Brain microvascular endothelial cell (primary cell): ENCODE data around the gene RFTN1.

Experiments
- DNase-seq: peaks from one replicate; pipeline ENCODE4 v3.0.0-alpha.2; 2020
- H3K27ac ChIP-seq: fragments of 250-450 bp; sonication (Bioruptor Pico); 2 replicates; pipeline ENCODE4 v1.5.1; 2020; ENCODE audit warnings: mild to moderate bottlenecking, moderate library complexity
- H3K27me3 ChIP-seq: fragments of 250-450 bp; sonication (Bioruptor Pico); replicated peaks from 2 replicates; pipeline ENCODE4 v1.5.1; 2020; ENCODE audit warnings: mild to moderate bottlenecking
- H3K36me3 ChIP-seq: fragments of 250-450 bp; sonication (Bioruptor Pico); replicated peaks from 2 replicates; pipeline ENCODE4 v1.5.1; 2020; ENCODE audit warnings: mild to moderate bottlenecking
- H3K4me3 ChIP-seq: 2 replicates; pipeline ENCODE4 v1.5.1; 2011; ENCODE audit warnings: low read depth, mild to moderate bottlenecking, control low read depth, low read length, moderate library complexity
- CTCF ChIP-seq: IDR thresholded peaks from 2 replicates; pipeline ENCODE4 v1.5.1; 2011; ENCODE audit warnings: low read depth, mild to moderate bottlenecking, moderate library complexity, low read length, control low read depth, inconsistent platforms; ENCODE audit errors: missing control alignments
- in situ Hi-C: cut with HindIII; loops from 2 replicates; pipeline ENCODE4 v1.10.0; 2017; ENCODE audit warnings: low sequenced_read_pairs, low pct_ligation_motif_present

The RFTN1 gene

GRCh38 chr3:16407366-16407765, 106.1 kb downstream of the RFTN1 start:
- no peak overlapping the region for H3K27ac ChIP-seq
- in situ Hi-C loops: no loop called here
- no peak for TF ChIP-seq CTCF
- no peak overlapping the region for H3K4me3 ChIP-seq
- DNase-seq: no peak
- no peaks in the 10 kb centered on the region for H3K27me3 ChIP-seq
- peaks cover 7% of the 10 kb centered on the region for H3K36me3 ChIP-seq

- H3K36me3 ChIP-seq: peaks cover 7% of the 10 kb centered on the region
- no peak for TF ChIP-seq CTCF
- no peak overlapping the region for H3K4me3 ChIP-seq
- in situ Hi-C loops: no loop called here
- no peaks in the 10 kb centered on the region for H3K27me3 ChIP-seq
- H3K27ac ChIP-seq: no peak overlapping the region
- no peak for DNase-seq
Measured at GRCh38 chr3:16406579-16406978, 106.9 kb downstream of the RFTN1 start.

GRCh38 chr3:16406166-16406565, 107.3 kb downstream of the RFTN1 start:
- Histone ChIP-seq H3K4me3 (no peak overlapping the region), H3K36me3 (peaks cover 7% of the 10 kb centered on the region), H3K27me3 (no peaks in the 10 kb centered on the region), H3K27ac (no peak overlapping the region)
- in situ Hi-C loops: no loop called here
- no peak for DNase-seq
- no peak for TF ChIP-seq CTCF

GRCh38 chr3:16404349-16404895, 109.1 kb downstream of the RFTN1 start:
- Histone ChIP-seq H3K4me3 (no peak overlapping the region), H3K27ac (no peak overlapping the region), H3K36me3 (peaks cover 7% of the 10 kb centered on the region), H3K27me3 (no peaks in the 10 kb centered on the region)
- no peak for DNase-seq
- in situ Hi-C loops: no loop called here
- no peak for TF ChIP-seq CTCF

- no peaks in the 10 kb centered on the region for H3K36me3 ChIP-seq
- no peak overlapping the region for H3K27ac ChIP-seq
- in situ Hi-C loops: no loop called here
- no peaks in the 10 kb centered on the region for H3K27me3 ChIP-seq
- no peak overlapping the region for H3K4me3 ChIP-seq
- DNase-seq: no peak
- TF ChIP-seq CTCF: no peak
Measured at GRCh38 chr3:16402451-16402850, 111.0 kb downstream of the RFTN1 start.

- no peak overlapping the region for H3K4me3 ChIP-seq
- in situ Hi-C loops: no loop called here
- TF ChIP-seq CTCF: no peak
- H3K36me3 ChIP-seq: no peaks in the 10 kb centered on the region
- DNase-seq: no peak
- no peaks in the 10 kb centered on the region for H3K27me3 ChIP-seq
- H3K27ac ChIP-seq: no peak overlapping the region
Measured at GRCh38 chr3:16401273-16401672, 112.2 kb downstream of the RFTN1 start.
